ENCODE results near the gene RHBDD1.
"Not testable (repeated sequence)": the region's sequence is repeated elsewhere in the genome, so short reads cannot be mapped to it uniquely, and the experiment has no call there.

RHBDD1 gene

GRCh38 chr2:226799976-226800940 lies 35.6 kb upstream of the RHBDD1 start:
- no peak for DNase-seq

DNA sequence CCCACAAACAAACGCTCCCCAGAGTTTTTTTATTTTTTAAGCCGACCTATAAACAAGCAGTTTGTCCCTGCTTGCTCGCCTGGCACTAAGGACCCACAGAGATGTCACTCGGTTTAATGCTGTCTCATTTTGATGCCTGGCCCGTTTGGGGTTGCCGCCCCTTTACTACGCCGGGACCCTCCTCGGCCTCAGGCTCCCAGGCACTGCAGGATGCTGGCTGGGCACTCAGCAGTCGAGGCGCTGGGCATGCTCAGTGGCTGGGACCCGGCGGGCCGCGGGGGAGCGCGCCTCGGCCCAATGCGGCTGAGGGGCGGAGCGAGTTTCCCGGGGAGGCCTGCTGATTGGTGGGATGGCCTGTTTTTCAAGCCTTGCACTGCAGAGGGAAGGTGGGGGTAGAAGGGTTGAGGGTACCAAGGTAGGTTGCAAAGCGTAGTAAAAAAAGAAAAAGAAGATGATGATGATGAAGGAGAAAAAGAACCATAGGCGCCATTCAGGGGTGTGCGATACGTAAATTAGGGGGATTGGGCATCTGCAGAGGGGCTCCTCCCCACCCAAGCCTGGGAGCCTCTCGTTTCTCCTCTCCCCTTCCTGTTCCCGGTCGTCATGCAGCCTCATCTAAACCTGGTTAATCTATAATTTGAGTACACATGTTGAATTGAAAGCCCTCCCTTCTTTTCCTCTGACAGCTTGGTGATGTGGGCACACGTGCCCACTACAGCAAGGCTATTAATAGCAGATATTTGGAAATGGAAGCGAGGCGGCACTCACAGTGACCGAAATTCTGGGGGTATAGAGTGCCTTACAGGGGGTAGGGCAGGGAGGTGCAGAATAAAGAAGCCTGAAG lies 34.7 kb upstream of the RHBDD1 start:
- peak; percentile 88 for DNase-seq

- DNase-seq: no peak
Measured at GRCh38 chr2:226802573-226802972, 33.3 kb upstream of the RHBDD1 start.

GRCh38 chr2:226803410-226803809 lies 32.4 kb upstream of the RHBDD1 start:
- DNase-seq: no peak

GRCh38 chr2:226813148-226813701 lies 22.6 kb upstream of the RHBDD1 start:
- no peak for DNase-seq

GRCh38 chr2:226818930-226819329 lies 16.9 kb upstream of the RHBDD1 start:
- no peak for DNase-seq

DNA sequence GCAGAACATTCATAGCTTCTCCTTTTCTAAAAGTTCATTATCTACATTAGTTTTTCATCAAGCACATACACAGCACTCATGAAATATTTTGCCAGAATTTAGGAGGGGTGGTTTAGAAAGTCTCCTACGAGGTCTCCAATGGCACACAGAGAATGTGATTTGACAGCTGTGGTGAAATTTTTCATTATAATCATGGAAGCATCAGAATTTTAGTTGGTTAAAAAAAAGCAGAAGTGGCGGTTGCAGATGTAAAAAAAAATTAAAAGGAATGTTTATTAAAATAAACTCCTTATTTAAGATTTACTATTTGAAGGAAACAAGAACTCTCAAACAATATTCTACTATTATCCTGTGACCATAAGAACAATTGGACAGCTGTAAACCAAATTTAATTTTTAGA lies 10.8 kb upstream of the RHBDD1 start:
- DNase-seq: no peak

DNA sequence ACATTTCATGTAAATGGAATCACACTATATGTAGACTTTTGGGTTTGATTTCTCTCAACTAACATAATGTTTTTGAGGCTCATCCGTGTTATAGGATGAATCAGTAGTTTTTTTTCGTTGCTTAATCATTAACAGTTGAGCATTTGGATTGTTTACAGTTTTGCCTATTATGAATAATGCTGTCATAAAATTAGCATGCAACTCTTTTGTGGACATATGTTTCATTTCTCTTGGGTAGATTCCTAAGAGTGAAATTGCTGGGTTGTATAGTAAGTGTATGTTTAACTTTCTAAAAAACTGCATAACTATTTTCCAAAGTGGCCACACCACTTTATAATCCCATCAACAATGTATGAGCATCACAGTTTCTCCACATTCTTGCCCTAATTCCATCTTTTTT lies 7.7 kb upstream of the RHBDD1 start:
- DNase-seq: no peak

GRCh38 chr2:226829721-226830631 lies 5.9 kb upstream of the RHBDD1 start:
- DNase-seq: no peak

GRCh38 chr2:226831266-226831665 lies 4.6 kb upstream of the RHBDD1 start:
- DNase-seq: no peak

DNA sequence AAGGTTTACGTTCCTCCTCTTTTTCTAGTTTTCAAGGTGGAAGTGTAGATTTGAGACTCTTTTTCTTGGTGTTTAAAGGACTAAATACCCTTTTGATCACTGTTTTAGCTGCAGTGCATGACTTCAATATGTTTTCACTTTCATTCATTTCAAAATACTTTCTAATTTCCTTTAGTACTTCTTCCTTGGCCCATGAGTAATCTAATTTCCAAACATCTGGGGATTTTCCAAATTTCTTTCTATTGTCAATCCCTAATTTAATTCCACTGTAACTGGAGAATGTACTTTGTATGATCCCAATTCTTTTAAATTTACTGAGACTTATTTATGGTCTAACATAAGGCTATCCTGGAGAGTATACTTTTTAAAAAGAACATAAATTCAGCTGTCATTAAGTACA lies 3.8 kb upstream of the RHBDD1 start:
- DNase-seq: no peak

DNA sequence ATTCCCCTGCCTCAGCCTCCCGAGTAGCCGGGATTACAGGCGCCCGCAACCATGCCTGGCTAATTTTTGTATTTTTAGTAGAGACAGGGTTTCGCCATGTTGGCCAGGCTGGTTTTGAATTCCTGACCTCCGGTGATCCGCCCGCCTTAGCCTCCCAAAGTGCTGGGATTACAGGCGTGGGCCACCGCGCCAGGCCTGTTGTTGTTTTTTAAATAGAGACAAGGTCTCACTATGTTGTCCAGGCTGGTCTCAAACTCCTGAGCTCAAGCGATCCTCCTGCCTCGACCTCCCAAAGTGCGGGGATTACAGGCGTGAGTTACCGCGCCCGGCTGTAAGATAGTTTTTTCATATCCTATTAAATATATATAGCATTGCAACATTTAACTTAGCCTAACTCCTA lies 974 bp upstream of the RHBDD1 start:
- DNase-seq: not testable (repeated sequence)

GRCh38 chr2:226835420-226835795 lies 446 bp upstream of the RHBDD1 start:
- no peak for DNase-seq

DNA sequence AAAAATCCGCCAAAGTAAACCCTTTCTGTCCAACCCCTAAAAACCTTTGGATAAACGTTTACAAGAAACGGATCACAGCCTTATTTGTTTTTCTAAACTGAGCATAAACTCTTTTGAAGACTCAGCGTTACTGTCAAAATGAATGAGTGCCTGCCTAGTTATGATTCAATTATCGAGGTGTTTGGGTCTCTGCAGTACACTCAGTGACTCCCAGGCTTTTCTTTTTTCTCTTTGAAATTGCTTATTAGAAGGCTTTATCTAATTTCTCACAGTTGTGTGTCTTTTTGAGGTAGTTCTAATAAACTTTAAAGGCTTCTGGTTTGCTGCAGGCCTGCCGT lies 663 bp downstream of the RHBDD1 start:
- DNase-seq: no peak

GRCh38 chr2:226837334-226837733 lies 1.5 kb downstream of the RHBDD1 start:
- no peak for DNase-seq

- no peak for DNase-seq
Measured at GRCh38 chr2:226837787-226838603, 2.1 kb downstream of the RHBDD1 start.

GRCh38 chr2:226838722-226839121 lies 2.9 kb downstream of the RHBDD1 start:
- no peak for DNase-seq

GRCh38 chr2:226839161-226839560 lies 3.3 kb downstream of the RHBDD1 start:
- no peak for DNase-seq

DNA sequence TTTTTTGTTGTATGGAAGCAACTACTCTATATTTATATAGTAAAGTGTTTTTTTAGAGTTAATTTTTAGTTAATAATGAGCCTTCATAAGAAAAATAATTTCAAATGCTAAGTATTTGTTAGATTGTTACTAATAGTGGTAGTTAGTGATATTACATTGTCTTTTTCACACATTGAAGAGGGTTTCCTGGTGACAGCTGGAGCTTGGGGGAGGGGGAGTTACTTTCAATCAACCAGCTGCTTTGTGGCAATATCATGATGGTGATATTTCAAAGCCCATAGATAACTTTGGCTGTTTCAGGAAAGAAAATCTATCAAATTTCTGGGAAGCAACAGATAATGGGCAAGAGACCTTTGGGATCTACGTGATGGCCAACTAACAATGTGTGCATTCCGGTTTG lies 4.1 kb downstream of the RHBDD1 start:
- DNase-seq: no peak

DNA sequence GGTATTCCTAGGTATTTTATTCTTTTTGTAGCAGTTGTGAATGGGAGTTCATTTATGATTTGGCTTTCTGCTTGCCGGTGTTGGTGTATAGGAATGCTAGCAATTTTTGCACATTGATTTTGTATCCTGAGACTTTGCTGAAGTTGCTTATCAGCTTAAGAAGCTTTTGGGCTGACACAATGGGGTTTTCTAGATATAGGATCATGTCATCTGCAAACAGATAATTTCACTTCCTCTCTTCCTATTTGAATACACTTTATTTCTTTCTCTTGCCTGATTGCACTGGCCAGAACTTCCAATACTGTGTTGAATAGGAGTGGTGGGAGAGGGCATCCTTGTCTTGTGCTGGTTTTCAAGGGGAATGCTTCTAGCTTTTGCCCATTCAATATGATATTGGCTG lies 7.1 kb downstream of the RHBDD1 start:
- DNase-seq: not testable (repeated sequence)

- DNase-seq: no peak
Measured at GRCh38 chr2:226845386-226846116, 9.7 kb downstream of the RHBDD1 start.
